Hematopoietic multipotent progenitor cell treated with erythropoietin and hydrocortisone succinate and interleukin-3 and kit ligand, for 17 days (in vitro differentiated cells): Measurements from ENCODE around the gene KCNK17.

Source experiments
- DNase-seq: peaks from one replicate; pipeline ENCODE4 v3.0.0-alpha.2; 2015; ENCODE audit warnings: low spot score

KCNK17 gene

DNA sequence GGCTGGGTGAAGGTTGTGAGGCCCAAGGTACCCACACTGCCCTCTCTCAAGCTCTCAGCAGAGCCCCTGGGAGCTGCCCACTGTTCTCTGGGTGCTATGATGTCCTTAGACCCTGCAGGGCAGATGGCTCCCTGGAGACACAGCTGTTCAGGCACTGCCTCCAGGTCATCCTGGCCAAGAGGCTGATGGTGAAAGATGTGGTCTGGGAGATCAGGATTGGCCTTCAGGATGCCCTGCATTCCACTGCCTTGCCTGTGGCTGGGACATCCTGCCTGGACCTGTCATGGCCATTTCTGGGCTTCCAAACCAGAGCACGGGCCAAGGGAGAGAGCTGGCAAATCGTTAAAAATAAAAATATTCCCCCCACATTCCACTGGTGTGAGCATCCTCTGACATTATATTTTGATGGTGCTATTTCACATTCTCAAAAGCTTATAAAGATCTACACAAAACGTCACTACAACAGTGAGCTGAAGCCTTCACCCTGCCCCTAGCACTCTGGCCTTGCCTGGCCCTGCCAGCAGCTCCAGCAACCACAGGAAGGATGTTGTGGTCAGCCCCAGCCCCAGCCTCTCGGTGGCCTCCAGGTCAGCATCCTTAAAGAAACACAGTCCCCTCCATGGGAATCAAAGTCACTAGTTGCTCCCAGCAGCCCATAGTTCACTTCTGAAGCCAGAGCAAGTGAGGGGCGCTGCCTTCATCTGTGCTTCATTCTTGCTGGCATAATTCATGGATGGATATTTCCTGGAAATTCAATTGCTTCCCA lies 21.7 kb upstream of the KCNK17 start:
- DNase-seq: no peak

DNA sequence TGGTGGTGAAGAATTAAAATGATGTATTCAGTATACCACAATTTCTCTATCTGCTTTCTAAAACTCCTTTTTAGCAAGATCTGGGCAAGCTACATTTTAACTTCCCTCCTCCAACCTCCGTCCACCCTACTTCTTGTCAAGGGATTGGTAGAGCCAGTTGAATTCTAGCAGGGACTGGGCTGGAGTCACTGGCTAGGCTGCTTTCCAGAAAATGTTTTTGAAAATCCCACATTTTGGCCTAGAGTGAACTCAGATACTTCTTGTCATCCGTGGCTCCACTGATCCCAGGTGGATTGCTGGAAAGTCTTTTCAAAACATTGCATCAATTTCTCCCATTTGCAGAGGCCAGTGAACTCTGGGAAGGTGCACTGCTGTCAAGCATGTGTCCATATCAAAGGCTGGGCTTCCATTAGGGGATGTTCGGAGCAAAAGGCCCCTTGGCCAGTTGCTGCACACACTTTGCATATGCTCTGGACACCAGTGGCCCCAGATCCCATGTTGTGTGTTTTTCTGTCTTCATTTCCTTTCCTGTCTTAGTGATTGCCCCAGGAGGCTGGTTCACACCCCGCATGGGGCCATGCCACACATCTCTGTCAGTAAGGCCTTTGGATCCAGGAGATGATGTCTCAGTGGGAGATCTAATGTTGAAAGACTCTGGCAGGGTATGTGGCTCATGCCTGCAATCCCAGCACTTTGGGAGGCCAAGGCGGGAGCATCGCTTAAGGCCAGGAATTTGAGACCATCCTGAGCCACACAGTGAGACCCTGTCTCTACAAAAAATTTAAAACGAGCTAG lies 19.6 kb upstream of the KCNK17 start:
- no peak for DNase-seq

DNA sequence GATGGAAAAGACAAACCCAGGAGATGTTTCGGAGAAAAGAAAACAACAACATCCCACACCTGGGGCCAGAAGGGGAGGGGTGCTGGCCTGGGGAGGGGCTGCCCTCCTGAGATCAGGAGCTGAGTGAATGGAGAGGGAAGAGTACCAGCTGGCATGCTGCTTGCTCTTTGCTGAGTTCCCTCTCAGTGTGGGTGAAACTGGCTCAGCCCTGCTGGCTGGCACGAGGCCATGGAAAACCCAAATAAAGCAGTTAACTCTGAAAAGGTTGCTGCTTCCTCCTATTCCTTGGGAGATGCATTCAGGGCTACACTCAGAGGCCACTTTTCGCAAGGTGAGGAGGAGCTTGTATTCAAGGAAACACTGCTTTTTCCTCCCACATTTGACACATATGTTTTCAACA lies 16.3 kb upstream of the KCNK17 start:
- DNase-seq: no peak

- no peak for DNase-seq
Observed at GRCh38 chr6:39330057-39330456, 15.8 kb upstream of the KCNK17 start.

- no peak for DNase-seq
Observed at GRCh38 chr6:39328066-39328465, 13.8 kb upstream of the KCNK17 start.

GRCh38 chr6:39327507-39327906 lies 13.3 kb upstream of the KCNK17 start:
- no peak for DNase-seq

- DNase-seq: no peak
Observed at GRCh38 chr6:39322306-39322850, 8.2 kb upstream of the KCNK17 start, which contains the start of gene KCNK16. KCNK16 (minus strand) TSS chr6:39322702; CDS start chr6:39322540, 162 bp downstream.

DNA sequence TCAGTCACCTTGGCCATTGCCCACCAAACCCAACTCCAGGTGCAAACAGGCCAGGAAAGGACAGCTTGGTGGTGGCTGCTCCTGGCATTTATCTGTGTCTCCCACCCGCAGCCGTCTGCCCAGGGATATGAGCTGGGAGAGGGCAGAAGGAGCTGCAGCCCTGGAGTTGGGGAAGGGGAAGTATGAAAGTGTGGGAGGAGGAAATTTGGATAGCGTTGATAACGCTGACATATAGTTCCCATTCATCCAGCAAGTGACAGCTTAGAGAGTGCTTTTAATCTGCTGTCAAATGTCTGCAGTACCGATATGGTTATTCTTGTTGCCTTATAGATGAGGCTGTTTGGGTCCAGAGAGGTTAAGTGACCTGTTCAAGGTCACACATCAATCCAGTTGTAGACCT lies 7.5 kb upstream of the KCNK17 start:
- no peak for DNase-seq

DNA sequence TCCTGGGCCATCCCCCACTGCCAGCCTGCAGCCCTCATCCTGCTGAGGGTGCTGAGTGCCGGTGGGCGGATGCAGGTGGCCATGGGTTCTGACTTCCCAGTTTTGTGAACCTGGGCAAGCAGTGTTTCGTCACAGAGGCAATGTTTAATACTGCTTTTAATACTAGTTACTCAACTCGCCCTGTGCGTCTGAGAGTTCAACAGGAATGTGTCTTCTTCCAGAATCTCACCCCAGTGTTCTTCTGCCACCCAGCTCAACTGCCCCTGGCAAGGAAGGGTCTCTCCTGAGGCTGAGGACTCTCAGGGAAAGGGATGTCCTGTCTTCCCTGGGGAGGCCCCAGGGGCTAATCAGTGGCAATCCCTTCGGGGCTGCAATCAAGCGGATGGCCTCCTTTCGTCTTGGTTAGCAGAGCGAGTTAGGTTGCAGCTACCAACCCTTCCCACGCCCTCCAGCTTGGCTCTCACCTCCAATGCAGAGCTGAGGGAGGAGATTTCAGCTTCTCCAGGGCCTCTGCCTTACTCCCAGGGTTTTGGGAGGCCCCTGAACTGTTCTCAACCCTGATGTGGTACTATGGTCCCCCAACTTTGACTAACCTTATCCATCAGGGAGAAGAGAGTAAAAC lies 6.3 kb upstream of the KCNK17 start:
- no peak for DNase-seq

GRCh38 chr6:39319621-39320362 lies 5.6 kb upstream of the KCNK17 start:
- no peak for DNase-seq

- DNase-seq: no peak
Observed at GRCh38 chr6:39317256-39317655, 3.0 kb upstream of the KCNK17 start.

DNA sequence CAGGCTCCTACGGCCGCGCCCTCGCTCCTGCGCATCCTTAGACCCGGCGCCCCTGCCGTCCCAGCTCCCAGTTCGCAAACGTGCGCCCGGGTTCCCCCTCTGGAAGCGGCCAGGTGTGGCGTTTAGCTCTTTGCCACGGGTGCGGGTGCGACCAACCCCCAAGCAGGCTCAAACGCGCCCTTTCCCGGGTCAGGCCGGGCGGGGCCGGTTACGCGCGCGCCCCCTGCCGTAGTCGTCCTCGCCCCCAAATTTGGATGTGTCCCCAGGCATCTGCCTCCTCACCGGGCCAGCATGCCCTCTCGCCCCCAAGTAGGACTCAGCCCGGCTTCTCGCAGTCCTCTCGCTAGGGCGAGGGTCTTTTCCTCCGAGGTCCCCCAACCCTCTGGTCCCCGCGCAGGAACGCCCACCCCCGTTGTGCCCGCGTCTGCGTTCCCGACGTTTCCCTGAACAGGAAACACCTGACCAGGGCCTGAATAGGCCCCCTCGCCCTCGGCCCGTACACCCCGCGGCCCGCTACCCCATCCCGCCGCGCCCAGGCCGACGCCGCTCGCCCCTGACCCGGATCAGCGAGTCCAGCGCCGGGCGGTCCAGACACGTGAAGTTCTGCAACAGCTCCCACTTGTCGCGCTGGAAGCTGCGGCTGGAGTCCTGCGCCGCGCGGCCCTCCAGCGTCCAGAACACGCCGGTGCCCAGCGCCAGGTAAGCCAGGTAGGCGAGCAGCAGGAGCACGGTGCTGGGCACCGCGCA lies 520 bp downstream of the KCNK17 start:
- no peak for DNase-seq

- DNase-seq: no peak
Observed at GRCh38 chr6:39312912-39313525, 1.2 kb downstream of the KCNK17 start.

- no peak for DNase-seq
Observed at GRCh38 chr6:39310542-39310941, 3.7 kb downstream of the KCNK17 start.

DNA sequence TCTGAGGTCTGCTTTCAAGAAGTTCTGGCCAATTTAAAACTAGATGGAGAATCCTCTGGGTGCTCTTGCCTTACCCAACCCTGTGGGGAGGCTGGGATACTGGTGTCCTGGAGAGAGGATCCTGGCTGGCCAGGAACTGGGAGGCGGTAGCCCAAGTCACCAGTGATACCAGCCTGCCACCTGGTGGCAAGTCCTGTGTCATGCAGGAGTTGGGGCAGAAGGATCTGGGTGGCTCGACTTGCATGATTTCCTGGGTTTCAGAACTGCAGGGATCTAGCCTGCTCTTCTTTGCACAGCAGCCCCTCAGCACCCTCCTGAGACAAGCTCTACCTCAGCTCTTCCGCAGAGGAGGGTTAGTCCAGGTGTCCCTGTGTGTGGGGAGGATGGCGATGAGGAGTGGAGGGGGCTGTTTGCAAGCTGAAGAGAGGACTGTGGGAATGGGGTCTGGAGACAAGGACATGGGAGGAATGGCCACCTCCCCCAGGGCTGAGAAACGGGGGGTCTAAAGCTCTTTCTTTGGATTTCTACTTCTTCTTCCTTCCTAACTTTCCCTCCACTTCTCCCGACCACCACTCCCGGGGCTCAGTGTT lies 4.2 kb downstream of the KCNK17 start:
- DNase-seq: peak; percentile 68

DNA sequence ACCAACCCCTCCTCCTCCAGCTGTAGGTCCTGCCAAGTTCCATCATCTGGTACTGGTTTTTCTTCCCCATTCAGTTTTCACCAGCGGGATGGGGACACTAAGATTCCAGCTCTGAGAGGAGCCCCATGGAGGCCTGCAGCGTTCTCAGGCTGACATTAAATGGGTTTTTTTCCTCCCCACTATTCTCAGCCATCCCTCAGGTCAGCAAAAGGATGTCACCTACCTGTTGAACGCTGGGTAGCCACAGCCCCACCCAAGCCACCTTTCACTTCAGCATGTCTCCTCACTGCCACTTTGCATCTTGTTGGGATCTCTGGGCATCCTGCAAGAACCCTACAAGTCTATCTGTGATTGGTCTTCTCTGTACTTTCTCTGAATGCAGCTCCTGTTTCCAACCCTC lies 6.8 kb downstream of the KCNK17 start:
- no peak for DNase-seq

GRCh38 chr6:39304951-39305350 lies 9.3 kb downstream of the KCNK17 start:
- no peak for DNase-seq

DNA sequence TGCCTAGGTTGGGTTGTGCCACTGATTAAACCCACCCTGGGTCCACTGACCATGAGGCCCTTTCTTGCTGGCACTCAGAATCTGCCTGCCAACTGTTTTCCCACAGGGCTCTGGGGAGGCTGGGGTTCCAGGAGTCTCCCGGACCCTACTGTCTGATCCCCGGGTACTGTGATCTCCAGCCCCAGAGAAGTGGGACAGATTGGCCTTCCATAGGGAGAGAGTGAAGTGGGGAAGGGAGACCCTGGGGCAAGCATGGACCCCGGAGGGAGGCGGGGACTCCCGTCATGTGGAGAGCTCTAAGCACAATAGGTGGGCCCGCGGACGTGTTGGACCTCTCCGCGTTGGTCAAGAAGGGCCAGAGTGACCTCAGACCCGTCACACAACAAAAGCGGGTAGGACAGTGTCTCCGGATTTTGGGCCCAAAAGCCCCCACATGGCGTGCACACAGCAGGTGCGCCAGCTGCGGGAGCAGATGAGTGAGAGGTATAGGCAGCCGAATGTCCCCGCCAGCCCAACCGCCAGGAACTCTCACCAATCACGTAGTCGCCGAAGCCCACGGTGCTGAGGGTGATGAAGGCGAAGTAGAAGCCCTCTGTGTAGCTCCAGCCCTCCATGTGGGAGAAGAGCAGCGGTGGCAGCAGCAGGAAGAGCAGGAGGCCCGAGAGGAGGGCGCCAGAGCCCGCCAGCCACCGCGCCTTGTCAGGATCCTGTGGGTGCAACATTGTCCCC lies 10.6 kb downstream of the KCNK17 start:
- DNase-seq: no peak

DNA sequence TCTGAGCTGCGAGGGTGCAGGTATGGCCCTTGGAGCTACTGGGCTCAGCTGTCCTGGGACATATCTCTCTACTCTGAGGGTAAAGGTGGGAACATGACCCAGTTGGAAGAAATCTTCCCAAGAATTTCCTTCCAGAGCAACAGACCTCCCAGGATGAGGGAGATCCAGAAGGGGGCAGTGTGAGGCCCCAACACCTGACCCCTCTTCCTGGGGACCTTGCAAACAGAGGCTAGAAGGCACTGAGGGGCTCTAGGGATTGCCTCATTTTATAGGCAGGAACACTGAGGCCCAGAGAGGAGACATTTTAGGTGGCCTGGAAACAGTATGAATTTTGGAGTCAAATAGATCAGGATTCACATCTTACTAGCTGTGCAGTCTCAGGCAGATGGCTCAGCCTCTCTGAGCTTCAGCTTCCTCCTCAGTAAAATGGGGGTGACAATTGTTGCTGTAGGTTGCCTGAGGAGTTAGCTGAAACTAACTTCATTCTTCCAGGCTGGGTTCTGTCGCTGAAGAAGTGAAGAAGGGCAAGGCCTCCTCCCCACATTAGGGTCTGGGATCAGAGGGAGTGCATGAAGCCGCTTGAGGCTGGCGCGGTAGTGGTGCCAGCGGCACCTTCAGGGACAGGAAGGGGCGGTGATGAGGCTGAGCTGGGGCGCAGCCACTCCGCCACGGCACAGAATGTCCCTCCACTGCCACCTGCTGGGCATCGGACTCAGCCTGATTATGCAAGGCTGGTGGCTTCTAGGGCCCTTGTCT lies 11.4 kb downstream of the KCNK17 start:
- DNase-seq: peak; percentile 73
